HepG2 (cell line): ENCODE data around the gene AHCY.

ENCODE experiments used
- CEBPG ChIP-seq: IDR thresholded peaks from 2 replicates; pipeline ENCODE4 v1.6.1; 2016
- CTCF ChIP-seq: sonication (generic); formaldehyde crosslinking; IDR thresholded peaks from 2 replicates; pipeline ENCODE4 v1.5.0; 2020; ENCODE audit warnings: mild to moderate bottlenecking, missing genetic modification reagents, moderate library complexity
- EZH2 ChIP-seq: conservative IDR thresholded peaks from 2 replicates; pipeline ENCODE4 v1.6.1; 2012; ENCODE audit warnings: mild to moderate bottlenecking, low read depth, low read length, moderate library complexity
- GABPA ChIP-seq, 2 experiments: IDR thresholded peaks; 2 replicates each; pipeline ENCODE4 v1.6.1; 2011 to 2016; ENCODE audit warnings: low read depth in 2 of 2, low read length in 1 of 2, missing biosample characterization in 1 of 2, missing genetic modification characterization in 1 of 2
- MAX ChIP-seq: IDR thresholded peaks from 2 replicates; pipeline ENCODE4 v1.6.1; 2012; ENCODE audit warnings: inconsistent platforms
- POLR2A ChIP-seq, 2 experiments: IDR thresholded peaks; 2 replicates each; pipeline ENCODE4 v1.6.1; 2011; ENCODE audit warnings: low read depth in 2 of 2, low read length in 2 of 2, mild to moderate bottlenecking in 1 of 2, moderate library complexity in 1 of 2; ENCODE audit not compliant: insufficient read depth in 1 of 2
- PREB ChIP-seq: sonication (generic); formaldehyde crosslinking; IDR thresholded peaks from 2 replicates; pipeline ENCODE4 v1.4.0; 2020; ENCODE audit warnings: missing genetic modification reagents
- REST ChIP-seq, 2 experiments: IDR thresholded peaks; 2 replicates each; pipeline ENCODE4 v1.6.1; 2011 to 2012; ENCODE audit warnings: low read length in 2 of 2, borderline replicate concordance in 1 of 2, low read depth in 1 of 2, mild to moderate bottlenecking in 1 of 2, moderate library complexity in 1 of 2
- ZNF281 ChIP-seq: sonication (generic); formaldehyde crosslinking; IDR thresholded peaks from 2 replicates; pipeline ENCODE4 v1.4.0; 2020; ENCODE audit warnings: missing genetic modification reagents, borderline replicate concordance

- no peak for TF ChIP-seq MAX
- no peak for TF ChIP-seq POLR2A (IDR thresholded peaks at IDR 0.05; ENCODE audit: insufficient read depth in 1 of 2, low read depth in 2 of 2, low read length in 2 of 2)
- no peak for TF ChIP-seq CEBPG (CRISPR knock-in tag)
- TF ChIP-seq CTCF (CRISPR knock-in tag), result no peak
- no peak for TF ChIP-seq REST (IDR thresholded peaks at IDR 0.05; ENCODE audit: borderline replicate concordance in 1 of 2, low read depth in 1 of 2, low read length in 2 of 2)
- TF ChIP-seq PREB (CRISPR knock-in tag), result no peak
- TF ChIP-seq ZNF281 (CRISPR knock-in tag), result no peak
- TF ChIP-seq GABPA (IDR thresholded peaks at IDR 0.05; ENCODE audit: low read depth, low read length), result no peak
- TF ChIP-seq GABPA (CRISPR knock-in tag; IDR thresholded peaks at IDR 0.05; ENCODE audit: low read depth), result no peak
- TF ChIP-seq EZH2, result no peak
Observed at GRCh38 chr20:34293589-34293988, 9.6 kb downstream of the AHCY start.
